ENCODE measurements around the gene DUOX1.
"Not testable (repeated sequence)": the region's sequence is repeated elsewhere in the genome, so short reads cannot be mapped to it uniquely, and the experiment has no call there.

Gene DUOX1

DNA sequence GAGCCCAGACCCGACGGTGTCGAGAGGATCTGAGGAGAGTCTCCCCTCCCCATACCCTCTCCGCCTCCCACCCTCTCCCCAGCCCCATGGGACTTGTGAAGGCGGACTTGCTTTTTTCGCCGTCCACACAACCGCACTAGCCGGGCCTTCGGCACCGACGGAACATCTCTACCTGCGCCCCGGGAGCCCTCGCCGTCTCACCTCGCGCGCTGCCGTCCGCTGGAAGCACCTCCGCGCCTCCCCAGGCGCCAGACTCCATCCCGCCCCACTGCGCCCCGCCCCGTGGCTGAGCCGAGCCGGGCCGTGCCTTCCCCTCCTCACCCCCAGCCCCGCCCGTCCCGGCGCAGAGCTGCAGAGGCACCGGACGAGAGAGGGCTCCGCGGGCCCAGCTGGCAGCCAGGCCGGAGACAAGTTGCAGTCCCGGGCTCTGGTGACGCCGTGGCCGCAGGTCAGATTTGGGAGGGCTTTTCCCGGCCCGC lies at the start of gene DUOX1, which contains the start of gene DUOXA1:
Gene DUOX1 (plus strand): TSS at position 344 of the 479 bp plus-strand sequence. CDS start 1,973 bp downstream, outside the sequence.
Gene DUOXA1 (minus strand): TSS at position 229 of the 479 bp plus-strand sequence. CDS start 6,865 bp downstream, outside the sequence.
- DNase-seq (ENCODE audit: low spot score) = no peak

GRCh38 chr15:45080593-45080992 lies 49.2 kb upstream of the DUOX1 start:
- not testable (repeated sequence) for DNase-seq (ENCODE audit: low spot score)

GRCh38 chr15:45082412-45082811 lies 47.4 kb upstream of the DUOX1 start:
- not testable (repeated sequence) for DNase-seq (ENCODE audit: low spot score)

GRCh38 chr15:45083223-45083622 lies 46.6 kb upstream of the DUOX1 start:
- no peak for DNase-seq (ENCODE audit: low spot score)

GRCh38 chr15:45084163-45084562 lies 45.6 kb upstream of the DUOX1 start:
- DNase-seq (ENCODE audit: low spot score) = no peak

GRCh38 chr15:45087513-45087912 lies 42.3 kb upstream of the DUOX1 start:
- peak; percentile 7 for DNase-seq (ENCODE audit: low spot score)

- peak; percentile 3 for DNase-seq (ENCODE audit: low spot score)
These were observed 40.7 kb upstream of the DUOX1 start for GRCh38 chr15:45088801-45089711.

DNA sequence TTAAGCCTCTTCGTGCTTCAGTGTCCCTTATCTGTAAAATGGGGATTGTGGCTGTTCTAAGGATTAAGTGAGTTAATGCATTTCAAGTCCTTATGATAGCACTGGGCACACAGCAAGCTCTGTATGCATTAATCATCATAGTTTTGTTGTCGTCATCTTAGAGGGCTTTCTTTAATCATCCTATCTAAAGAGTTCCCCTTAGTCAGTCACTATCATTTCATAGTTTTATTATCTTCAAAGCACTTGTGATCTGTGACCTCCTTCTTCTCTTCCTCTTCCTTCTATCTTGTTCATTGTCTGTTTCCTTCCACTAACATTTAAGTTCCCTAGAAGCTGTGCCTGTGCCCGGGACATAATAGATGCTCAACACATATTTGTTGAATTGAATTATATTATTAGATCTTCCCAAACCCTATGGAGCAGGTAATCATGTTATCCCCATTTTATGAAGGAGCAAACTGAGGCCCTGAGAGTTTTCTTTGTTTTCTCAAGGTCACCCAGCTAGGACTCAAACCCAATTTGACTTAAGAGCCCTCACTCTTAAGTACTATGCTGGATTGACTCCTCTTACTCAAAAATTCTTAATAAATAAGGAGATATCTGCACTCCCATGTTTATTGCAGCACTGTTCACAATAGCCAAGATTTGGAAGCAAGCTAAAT lies 40.0 kb upstream of the DUOX1 start:
- no peak for DNase-seq (ENCODE audit: low spot score)

DNA sequence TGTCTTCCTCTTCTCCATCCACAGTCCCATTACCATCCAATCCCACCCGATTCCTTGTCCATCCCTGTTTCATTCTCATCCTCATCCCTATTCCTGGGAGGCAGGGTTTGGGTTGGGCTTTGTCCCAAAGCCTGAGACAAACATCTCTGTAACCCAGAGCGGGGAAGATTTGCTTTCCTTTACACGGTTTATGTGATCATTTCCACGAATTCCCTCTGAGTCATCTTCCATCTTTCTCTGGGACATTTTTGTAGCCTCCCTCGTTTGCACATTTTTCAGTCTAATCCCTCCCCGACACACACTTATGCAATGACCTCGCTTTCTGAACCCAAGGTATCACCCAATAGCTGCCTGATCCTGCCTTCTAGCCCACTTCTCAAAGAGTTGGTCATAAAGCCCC lies 38.6 kb upstream of the DUOX1 start:
- DNase-seq (ENCODE audit: low spot score) = no peak

- DNase-seq (ENCODE audit: low spot score) = no peak
These were observed 38.2 kb upstream of the DUOX1 start for GRCh38 chr15:45091576-45091975.

- no peak for DNase-seq (ENCODE audit: low spot score)
These were observed 36.8 kb upstream of the DUOX1 start for GRCh38 chr15:45093013-45093412.

DNA sequence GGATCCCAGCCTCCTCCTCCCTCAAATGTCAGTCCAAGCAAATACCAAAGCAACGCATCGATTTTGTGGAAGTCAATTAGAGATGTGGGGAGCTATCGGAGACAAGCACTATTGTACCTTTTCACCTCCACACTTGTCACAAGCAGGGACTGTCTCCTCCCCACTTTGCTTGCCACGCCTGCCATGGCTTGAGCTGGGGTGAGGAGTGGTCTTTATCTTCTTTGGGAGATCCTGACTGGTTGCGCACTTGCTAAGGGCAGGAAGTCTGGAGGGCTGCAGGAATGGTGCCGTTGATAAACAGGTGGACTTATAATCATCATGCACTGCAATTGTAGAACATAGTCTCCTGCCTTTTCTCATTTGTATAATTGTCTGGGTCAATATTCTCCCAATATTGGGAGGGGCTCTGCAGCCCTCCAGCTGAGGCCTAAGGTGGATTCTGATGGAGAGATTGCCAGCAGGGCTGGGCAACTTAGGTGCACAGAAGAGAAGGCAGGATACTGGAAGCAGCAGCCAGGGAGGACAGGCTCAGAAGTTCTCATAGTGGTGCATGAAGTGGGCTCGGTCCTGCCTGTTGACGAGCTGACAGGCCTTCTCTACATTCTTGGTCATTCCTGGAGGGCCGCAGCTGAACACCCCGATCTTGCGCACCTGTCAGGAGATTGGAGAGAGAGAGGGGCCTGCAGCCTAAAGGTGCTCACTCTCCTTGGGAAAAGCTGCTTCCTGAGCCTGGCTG lies 36.0 kb upstream of the DUOX1 start:
- DNase-seq (ENCODE audit: low spot score) = no peak

DNA sequence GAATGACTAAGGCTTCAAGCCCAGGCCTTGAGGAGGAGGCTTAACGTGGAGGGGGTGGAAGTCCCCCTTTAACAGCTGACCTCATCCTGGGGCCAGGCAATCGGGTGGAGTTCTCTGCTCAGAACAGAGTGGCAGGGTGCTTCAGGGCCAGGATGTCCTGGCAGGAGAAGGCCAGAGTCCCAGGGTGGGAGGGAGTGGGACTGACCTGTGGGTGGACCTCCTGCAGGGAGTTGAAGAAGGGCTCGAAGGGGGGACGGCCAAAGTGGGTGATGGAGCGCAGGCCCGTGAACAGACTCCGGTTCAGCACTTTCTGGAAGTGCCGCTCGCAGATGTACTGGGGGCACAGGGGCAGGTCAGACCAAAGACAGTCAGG lies 35.5 kb upstream of the DUOX1 start:
- no peak for DNase-seq (ENCODE audit: low spot score)

GRCh38 chr15:45095661-45096060 lies 34.1 kb upstream of the DUOX1 start:
- DNase-seq (ENCODE audit: low spot score) = no peak

- DNase-seq (ENCODE audit: low spot score) = no peak
These were observed 32.3 kb upstream of the DUOX1 start for GRCh38 chr15:45097466-45097865.

DNA sequence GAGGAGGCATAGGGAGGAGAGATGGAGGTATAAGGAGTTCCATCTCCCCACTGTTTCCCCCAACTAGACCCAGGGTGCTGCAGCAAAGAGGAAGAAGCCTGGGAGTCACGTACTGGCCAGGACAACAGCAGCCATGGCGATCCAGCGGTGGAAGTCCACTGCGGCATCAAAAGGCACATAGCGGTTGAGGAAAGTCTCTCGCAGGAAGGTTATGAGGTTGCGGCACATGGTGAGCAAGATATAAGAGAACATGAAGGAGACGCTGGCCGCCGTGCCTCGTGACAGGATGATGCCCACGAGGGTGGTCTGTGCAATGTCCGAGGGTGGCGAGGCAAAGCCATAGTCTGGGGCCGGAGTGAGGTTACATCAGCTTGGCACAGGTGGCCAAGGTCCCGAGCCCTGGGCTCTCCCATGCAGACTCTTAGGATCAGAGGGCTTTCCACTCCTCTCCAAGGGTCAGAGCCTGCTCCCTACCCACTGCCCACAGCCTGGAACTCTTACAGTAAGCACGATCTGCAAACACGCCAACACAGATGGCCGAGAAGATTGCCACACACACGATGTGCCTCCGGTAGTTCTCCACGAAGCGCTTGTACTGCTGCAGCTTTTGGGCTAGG lies 30.1 kb upstream of the DUOX1 start:
- no peak for DNase-seq (ENCODE audit: low spot score)

GRCh38 chr15:45100884-45101625 lies 28.7 kb upstream of the DUOX1 start:
- DNase-seq (ENCODE audit: low spot score) = no peak

DNA sequence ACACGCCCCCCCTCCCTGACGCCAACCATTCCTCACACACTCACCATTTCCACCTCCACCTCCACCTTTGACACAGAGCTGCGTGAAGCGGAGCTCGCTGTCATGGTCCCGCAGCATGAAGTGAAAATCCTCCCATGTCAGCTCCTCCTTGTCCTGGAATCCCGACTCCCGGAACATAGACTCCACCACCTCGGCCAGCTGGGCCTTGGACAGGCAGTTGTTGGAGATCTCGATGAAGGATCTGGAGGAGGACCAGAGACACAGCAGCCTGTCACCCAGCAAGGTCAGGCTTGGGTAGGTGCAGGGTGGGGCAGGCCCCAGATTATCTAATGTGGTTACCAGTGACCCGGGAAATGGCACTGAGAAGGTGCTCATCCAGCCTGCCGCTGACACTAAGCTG lies 28.0 kb upstream of the DUOX1 start:
- DNase-seq (ENCODE audit: low spot score) = no peak

DNA sequence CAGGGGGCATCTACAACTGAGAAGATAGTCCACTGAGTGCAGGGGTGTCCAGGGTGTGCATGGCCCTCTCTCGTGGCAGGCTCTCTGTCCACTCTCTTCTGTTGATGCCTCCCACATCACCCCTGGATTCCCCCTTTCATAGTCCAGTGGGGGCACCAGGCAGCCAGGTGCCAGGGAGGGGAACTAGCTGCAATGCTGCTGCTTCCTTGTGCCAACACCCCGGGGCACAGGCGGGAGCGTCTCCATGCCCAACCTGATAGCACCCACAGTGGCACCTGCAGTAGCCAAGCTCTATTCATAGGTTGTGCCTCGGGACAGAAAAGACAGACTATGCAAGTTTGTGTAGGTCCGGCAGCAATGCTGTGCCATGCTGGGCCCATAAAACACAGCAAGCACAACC lies 27.6 kb upstream of the DUOX1 start:
- DNase-seq (ENCODE audit: low spot score) = no peak

DNA sequence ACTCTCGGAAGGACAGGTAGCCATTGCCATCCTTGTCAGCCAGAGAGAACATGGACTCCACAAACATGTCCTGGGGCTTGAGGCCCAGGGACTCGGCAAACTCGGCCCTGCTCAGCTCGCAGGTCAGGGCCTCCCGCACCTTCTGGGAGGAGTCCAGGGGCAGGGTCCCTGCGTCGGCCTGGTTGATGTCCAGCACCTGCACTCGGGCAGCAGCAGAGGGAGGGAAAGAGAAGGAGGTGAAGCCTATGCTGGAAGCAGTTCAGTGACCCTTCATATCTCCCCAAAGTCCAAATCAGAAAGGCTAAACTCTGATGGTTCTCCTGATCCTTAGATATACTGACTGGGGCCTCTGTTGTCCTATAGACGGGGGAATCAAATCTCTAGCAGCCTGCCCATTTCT lies 25.6 kb upstream of the DUOX1 start:
- not testable (repeated sequence) for DNase-seq (ENCODE audit: low spot score)

- DNase-seq (ENCODE audit: low spot score) = no peak
These were observed 24.2 kb upstream of the DUOX1 start for GRCh38 chr15:45105586-45105985.

Measured in D341Med (cell line).